ENCODE data around the gene SYNPR. TPM values are rescaled to one million over a fixed set of nuclear protein-coding genes. Genes with fewer than 3 reads are reported as not detected.

SYNPR gene
- total RNA-seq, 1 donor from 2014 or later = not detected

DNA sequence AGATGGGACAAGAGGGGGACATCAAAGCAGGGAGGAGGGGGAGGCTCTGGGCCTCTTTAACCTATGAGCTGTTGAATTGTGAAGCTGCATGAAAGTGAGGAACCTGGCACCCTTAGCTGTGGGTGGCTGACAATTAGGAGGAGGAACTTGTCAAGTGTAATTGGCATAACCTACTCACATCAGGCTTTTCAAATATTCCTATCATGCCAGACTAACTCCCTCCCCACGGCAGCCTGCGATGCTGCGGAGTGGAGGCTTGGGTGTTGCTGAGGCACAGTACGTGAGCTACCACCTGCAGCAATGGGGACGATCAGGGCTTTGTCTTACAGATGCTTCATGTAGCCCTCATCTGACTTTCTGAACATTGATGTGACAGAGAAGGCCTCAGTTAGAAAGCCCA is 193.7 kb downstream of the SYNPR start:
- no peak for DNase-seq (ENCODE audit: extremely low spot score, unreplicated experiment)
- H3K27me3 Mint-ChIP-seq (ENCODE audit: unreplicated experiment) = no peaks in the 10 kb centered on the region
- no peak overlapping the region for H3K4me3 Mint-ChIP-seq (ENCODE audit: unreplicated experiment)
- no peaks in the 10 kb centered on the region for H3K9me3 Mint-ChIP-seq (ENCODE audit: unreplicated experiment)
- TF ChIP-seq, protein P1, sequence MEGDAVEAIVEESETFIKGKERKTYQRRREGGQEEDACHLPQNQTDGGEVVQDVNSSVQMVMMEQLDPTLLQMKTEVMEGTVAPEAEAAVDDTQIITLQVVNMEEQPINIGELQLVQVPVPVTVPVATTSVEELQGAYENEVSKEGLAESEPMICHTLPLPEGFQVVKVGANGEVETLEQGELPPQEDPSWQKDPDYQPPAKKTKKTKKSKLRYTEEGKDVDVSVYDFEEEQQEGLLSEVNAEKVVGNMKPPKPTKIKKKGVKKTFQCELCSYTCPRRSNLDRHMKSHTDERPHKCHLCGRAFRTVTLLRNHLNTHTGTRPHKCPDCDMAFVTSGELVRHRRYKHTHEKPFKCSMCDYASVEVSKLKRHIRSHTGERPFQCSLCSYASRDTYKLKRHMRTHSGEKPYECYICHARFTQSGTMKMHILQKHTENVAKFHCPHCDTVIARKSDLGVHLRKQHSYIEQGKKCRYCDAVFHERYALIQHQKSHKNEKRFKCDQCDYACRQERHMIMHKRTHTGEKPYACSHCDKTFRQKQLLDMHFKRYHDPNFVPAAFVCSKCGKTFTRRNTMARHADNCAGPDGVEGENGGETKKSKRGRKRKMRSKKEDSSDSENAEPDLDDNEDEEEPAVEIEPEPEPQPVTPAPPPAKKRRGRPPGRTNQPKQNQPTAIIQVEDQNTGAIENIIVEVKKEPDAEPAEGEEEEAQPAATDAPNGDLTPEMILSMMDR (IDR thresholded peaks at IDR 0.05) = no peak
- no peaks in the 10 kb centered on the region for H3K36me3 Mint-ChIP-seq (ENCODE audit: unreplicated experiment)
- no peaks in the 10 kb centered on the region for H3K4me1 Mint-ChIP-seq (ENCODE audit: unreplicated experiment)
- no peak overlapping the region for H3K27ac Mint-ChIP-seq (ENCODE audit: unreplicated experiment)

DNA sequence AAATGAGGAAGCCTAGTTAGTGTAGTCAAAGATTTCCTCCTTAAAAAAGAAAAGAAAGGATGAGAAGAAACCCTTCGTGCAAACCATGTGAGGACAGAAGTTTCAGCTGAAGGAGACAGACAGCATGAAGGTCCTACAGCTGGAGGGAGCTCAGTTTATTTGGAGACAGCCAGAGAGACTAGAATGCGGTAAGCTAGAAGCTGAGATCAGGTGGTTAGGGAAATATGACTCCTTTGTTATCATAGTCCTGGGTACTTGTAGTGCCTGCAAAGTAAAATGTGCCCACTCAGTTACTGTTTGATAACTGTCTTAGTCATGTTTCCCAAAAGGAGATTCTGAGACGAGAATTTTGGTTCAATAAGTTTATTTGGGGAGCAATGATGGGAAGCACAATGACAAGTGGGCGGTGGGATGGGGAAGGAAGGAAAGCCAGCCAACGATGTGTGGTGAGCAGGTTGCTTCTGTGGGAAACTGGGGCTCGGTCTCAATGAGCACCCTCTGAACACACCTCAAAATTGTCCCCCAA is 195.6 kb downstream of the SYNPR start:
- H3K27ac Mint-ChIP-seq (ENCODE audit: unreplicated experiment) = no peak overlapping the region
- no peak for DNase-seq (ENCODE audit: extremely low spot score, unreplicated experiment)
- no peaks in the 10 kb centered on the region for H3K27me3 Mint-ChIP-seq (ENCODE audit: unreplicated experiment)
- H3K4me3 Mint-ChIP-seq (ENCODE audit: unreplicated experiment) = no peak overlapping the region
- H3K36me3 Mint-ChIP-seq (ENCODE audit: unreplicated experiment) = no peaks in the 10 kb centered on the region
- TF ChIP-seq, protein P1 (IDR thresholded peaks at IDR 0.05) = no peak
- no peaks in the 10 kb centered on the region for H3K4me1 Mint-ChIP-seq (ENCODE audit: unreplicated experiment)
- no peaks in the 10 kb centered on the region for H3K9me3 Mint-ChIP-seq (ENCODE audit: unreplicated experiment)

DNA sequence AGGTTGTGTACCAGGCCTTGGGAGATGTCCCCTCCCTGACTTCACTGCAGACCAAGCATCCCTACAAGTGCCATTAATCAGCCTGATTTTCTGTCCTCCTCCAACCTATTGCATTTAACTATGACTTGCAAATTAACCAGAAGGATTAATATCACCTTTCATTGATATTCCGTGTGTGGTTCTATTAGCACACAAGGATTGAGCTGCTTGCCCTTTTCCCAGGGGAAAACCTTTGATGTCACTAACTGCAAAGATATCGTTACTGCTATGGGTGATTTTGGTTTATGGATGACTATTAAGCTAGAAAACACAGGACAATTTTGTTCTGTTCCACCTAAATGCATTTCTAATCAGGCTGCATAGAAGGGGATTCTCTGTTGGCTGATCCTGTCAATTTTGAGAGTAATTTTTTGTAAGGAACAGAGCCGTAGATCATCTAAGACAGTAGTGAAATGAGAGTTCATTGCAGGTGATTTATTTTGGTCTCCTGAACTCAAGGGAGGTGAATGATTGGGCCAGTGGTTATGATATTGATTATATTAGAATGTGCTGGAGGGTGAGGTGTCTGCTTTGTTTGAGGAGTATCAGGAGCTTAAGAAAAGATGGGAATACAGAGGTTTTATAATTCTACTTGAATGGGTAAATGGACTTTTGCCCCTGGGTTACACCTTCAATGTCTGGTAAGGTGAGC is 196.9 kb downstream of the SYNPR start:
- no peaks in the 10 kb centered on the region for H3K36me3 Mint-ChIP-seq (ENCODE audit: unreplicated experiment)
- no peaks in the 10 kb centered on the region for H3K4me1 Mint-ChIP-seq (ENCODE audit: unreplicated experiment)
- no peak overlapping the region for H3K4me3 Mint-ChIP-seq (ENCODE audit: unreplicated experiment)
- no peaks in the 10 kb centered on the region for H3K27me3 Mint-ChIP-seq (ENCODE audit: unreplicated experiment)
- no peak for DNase-seq (ENCODE audit: extremely low spot score, unreplicated experiment)
- TF ChIP-seq, protein P1 (IDR thresholded peaks at IDR 0.05) = no peak
- H3K9me3 Mint-ChIP-seq (ENCODE audit: unreplicated experiment) = no peaks in the 10 kb centered on the region
- H3K27ac Mint-ChIP-seq (ENCODE audit: unreplicated experiment) = no peak overlapping the region

GRCh38 chr3:63477494-63478129 is 199.5 kb downstream of the SYNPR start:
- no peak overlapping the region for H3K27ac Mint-ChIP-seq (ENCODE audit: unreplicated experiment)
- no peaks in the 10 kb centered on the region for H3K4me1 Mint-ChIP-seq (ENCODE audit: unreplicated experiment)
- H3K27me3 Mint-ChIP-seq (ENCODE audit: unreplicated experiment) = no peaks in the 10 kb centered on the region
- no peak overlapping the region for H3K4me3 Mint-ChIP-seq (ENCODE audit: unreplicated experiment)
- no peak for DNase-seq (ENCODE audit: extremely low spot score, unreplicated experiment)
- H3K36me3 Mint-ChIP-seq (ENCODE audit: unreplicated experiment) = no peaks in the 10 kb centered on the region
- H3K9me3 Mint-ChIP-seq (ENCODE audit: unreplicated experiment) = no peaks in the 10 kb centered on the region
- TF ChIP-seq, protein P1 (IDR thresholded peaks at IDR 0.05) = no peak

GRCh38 chr3:63478990-63479660 is 201.0 kb downstream of the SYNPR start:
- DNase-seq (ENCODE audit: extremely low spot score, unreplicated experiment) = no peak
- Mint-ChIP-seq H3K9me3 (ENCODE audit: unreplicated experiment) (no peaks in the 10 kb centered on the region), H3K4me1 (ENCODE audit: unreplicated experiment) (no peaks in the 10 kb centered on the region), H3K4me3 (ENCODE audit: unreplicated experiment) (no peak overlapping the region), H3K27ac (ENCODE audit: unreplicated experiment) (no peak overlapping the region), H3K27me3 (ENCODE audit: unreplicated experiment) (no peaks in the 10 kb centered on the region), H3K36me3 (ENCODE audit: unreplicated experiment) (no peaks in the 10 kb centered on the region)
- TF ChIP-seq, protein P1 (IDR thresholded peaks at IDR 0.05) = no peak

Measured in osteocyte (in vitro differentiated cells).